SJSA1 (cell line): Measurements from ENCODE around the gene JDP2. TPM values are rescaled to one million over a fixed set of nuclear protein-coding genes. Genes with fewer than 3 reads are reported as not detected.

Experiments used
- DNase-seq, 2 experiments: peaks; one replicate each; pipeline ENCODE4 v3.0.0-alpha.2; 2015 to 2020; ENCODE audit warnings: low spot score in 2 of 2, low read depth in 1 of 2
- H3K27ac ChIP-seq: fragments of 250-450 bp; sonication (Bioruptor Pico); 2 replicates; pipeline ENCODE4 v1.5.1; 2020; ENCODE audit warnings: mild to moderate bottlenecking, moderate library complexity
- H3K27me3 ChIP-seq: fragments of 250-450 bp; sonication (Bioruptor Pico); replicated peaks from 2 replicates; pipeline ENCODE4 v1.5.1; 2020; ENCODE audit warnings: mild to moderate bottlenecking, moderate library complexity
- H3K36me3 ChIP-seq: fragments of 250-450 bp; sonication (Bioruptor Pico); 2 replicates; pipeline ENCODE4 v1.5.1; 2020; ENCODE audit warnings: mild to moderate bottlenecking
- H3K4me1 ChIP-seq: fragments of 250-450 bp; sonication (Bioruptor Pico); replicated peaks from 2 replicates; pipeline ENCODE4 v1.6.1; 2021; ENCODE audit warnings: mild to moderate bottlenecking
- H3K4me3 ChIP-seq: fragments of 250-450 bp; sonication (Bioruptor Pico); 2 replicates; pipeline ENCODE4 v1.5.1; 2020; ENCODE audit warnings: mild to moderate bottlenecking
- H3K9me3 ChIP-seq: fragments of 250-450 bp; sonication (Bioruptor Pico); replicated peaks from 2 replicates; pipeline ENCODE4 v1.5.1; 2020; ENCODE audit warnings: mild to moderate bottlenecking
- total RNA-seq: library from RNA; depleted of rRNA; stranded (reverse); fragments of >200 nt; shearing (Covaris generic); gene quantifications from 2 replicates; pipeline ENCODE4 v1.2.3, GENCODE V29; 2014; rRNA removed

Gene JDP2
- total RNA-seq, 1 experiment from 2014 or later: 73.9 TPM

DNA sequence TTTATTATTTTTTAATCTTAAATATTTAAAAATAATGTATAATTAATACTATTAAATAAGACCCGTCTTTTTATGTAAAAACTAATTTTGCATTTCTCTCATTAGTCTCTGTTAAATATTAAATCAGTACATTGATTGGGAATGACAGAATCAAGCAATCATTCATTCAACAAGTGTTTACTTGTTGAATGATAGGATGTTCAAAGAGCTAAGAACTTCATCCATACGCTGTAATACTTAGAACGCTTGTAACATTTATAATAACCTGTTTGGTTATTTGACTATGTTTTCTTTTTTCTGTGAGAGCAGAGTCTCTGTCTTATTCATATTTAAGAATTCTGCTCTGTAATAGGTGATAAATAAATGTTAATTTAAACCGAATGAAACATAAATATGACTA is 91.6 kb downstream of the JDP2 start:
- no peaks in the 10 kb centered on the region for H3K27me3 ChIP-seq
- no peak for DNase-seq
- H3K9me3 ChIP-seq: no peaks in the 10 kb centered on the region
- H3K4me3 ChIP-seq: no peak overlapping the region
- 0 out of 2 replicates have a peak, but pooled peaks cover 4% of the 10 kb centered on the region for H3K4me1 ChIP-seq
- H3K36me3 ChIP-seq: no peaks in the 10 kb centered on the region
- H3K27ac ChIP-seq: no peak overlapping the region

DNA sequence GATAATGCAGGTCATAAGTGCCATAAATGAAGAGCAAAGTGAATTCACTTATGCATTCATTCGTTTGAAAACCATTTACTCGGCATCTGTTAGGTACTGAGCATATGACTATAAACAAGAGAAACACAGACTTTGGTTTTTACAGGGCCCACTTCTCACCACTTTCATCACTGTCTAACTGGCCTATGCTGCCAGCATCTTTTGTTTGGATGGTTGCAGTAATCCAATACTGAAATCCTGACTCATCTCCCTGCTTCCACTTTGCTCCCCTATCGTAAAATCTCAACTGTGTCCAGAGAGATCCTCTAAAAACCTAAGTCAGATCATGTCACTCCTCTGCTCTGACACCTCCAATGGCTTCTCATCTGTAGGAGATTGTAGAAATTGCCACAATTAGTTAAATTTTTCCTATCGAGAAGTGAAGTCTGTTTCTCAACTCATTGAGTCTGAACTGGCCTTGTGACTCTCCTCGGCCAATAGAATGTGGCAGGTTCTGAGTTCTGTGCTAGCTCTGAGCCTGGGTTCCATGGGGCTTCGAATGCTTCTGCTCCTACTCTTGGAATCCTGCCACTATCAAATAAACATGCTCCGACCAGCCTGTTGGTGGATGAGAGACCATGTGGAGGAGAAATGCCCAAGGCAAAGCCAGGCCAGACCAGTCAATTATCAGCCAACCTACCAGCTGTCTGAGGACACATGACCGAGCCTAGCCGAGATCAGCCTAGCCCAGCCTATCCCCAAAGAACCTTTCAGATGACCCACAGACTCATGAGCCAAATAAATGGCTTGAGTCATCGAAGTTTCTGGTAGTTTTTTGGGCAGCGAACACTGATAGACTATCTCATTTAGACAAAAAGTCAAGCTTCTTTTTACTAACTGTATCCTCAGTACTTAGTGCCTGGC is 92.3 kb downstream of the JDP2 start:
- H3K9me3 ChIP-seq: no peaks in the 10 kb centered on the region
- H3K4me3 ChIP-seq: no peak overlapping the region
- DNase-seq: no peak
- no peak overlapping the region for H3K27ac ChIP-seq
- H3K36me3 ChIP-seq: no peaks in the 10 kb centered on the region
- 0 out of 2 replicates have a peak, but pooled peaks cover 4% of the 10 kb centered on the region for H3K4me1 ChIP-seq
- no peaks in the 10 kb centered on the region for H3K27me3 ChIP-seq

GRCh38 chr14:75520852-75521251 is 93.0 kb downstream of the JDP2 start:
- DNase-seq: no peak
- H3K27ac ChIP-seq: no peak overlapping the region
- no peaks in the 10 kb centered on the region for H3K27me3 ChIP-seq
- 0 out of 2 replicates have a peak, but pooled peaks cover 4% of the 10 kb centered on the region for H3K4me1 ChIP-seq
- no peak overlapping the region for H3K4me3 ChIP-seq
- no peaks in the 10 kb centered on the region for H3K36me3 ChIP-seq
- H3K9me3 ChIP-seq: no peaks in the 10 kb centered on the region

DNA sequence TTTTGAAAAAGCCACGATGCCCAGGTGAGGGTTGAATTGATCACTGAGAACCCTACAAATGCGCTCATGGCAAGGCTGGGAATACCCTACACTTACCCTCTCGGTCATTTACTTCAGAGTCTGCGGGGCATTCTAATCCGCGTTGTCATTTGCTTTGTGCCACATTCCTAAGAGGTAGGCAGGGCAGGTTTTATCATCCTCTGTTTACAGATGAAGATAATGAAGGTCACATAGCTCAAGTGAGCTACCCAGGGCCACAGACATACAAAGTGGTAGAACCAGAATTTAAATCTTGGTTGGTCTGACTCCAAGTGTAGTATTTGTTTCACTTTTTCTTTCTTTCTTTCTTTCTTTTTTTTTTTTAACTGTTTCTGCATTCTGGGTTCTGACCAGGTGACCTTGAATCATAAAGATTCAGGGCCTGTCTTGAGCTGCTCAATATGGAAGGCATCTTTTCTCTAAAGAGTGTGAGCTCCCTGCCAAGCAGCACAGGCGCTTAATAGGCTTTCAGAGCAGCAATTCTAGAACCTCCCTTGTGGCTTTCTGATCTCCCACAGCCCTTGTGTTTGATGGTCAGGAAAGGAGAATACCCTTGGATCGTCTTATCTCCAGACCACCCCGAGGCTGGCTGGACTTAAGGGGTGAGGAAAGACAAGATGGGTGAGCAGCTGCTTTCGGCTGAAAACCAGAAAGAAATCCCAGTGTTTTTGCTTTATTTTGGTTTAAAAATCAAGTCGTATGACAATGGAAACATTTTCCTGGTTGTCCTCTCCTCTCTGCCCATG is 93.8 kb downstream of the JDP2 start:
- Histone ChIP-seq H3K9me3 (no peaks in the 10 kb centered on the region), H3K27me3 (no peaks in the 10 kb centered on the region), H3K4me1 (0 out of 2 replicates have a peak, but pooled peaks cover 4% of the 10 kb centered on the region)

GRCh38 chr14:75522224-75522982 is 94.6 kb downstream of the JDP2 start, which contains the start of gene BATF:
Gene BATF, plus strand, starts transcription at chr14:75522469. Its CDS starts 214 bp downstream, at chr14:75522683.
- 0 out of 2 replicates have a peak, but pooled peaks cover 4% of the 10 kb centered on the region for H3K4me1 ChIP-seq
- no peak within 1 kb of the TSS for H3K27ac ChIP-seq
- no peaks in the 10 kb centered on the region for H3K27me3 ChIP-seq
- no peak within 1 kb of the TSS for H3K4me3 ChIP-seq
- no peaks in the 10 kb centered on the region for H3K36me3 ChIP-seq
- no peak for DNase-seq
- H3K9me3 ChIP-seq: no peaks in the 10 kb centered on the region

More for the DNA sequence above, 93.8 kb downstream of the JDP2 start:
- no peak for DNase-seq
- no peak overlapping the region for H3K27ac ChIP-seq
- no peaks in the 10 kb centered on the region for H3K36me3 ChIP-seq
- no peak overlapping the region for H3K4me3 ChIP-seq

DNA sequence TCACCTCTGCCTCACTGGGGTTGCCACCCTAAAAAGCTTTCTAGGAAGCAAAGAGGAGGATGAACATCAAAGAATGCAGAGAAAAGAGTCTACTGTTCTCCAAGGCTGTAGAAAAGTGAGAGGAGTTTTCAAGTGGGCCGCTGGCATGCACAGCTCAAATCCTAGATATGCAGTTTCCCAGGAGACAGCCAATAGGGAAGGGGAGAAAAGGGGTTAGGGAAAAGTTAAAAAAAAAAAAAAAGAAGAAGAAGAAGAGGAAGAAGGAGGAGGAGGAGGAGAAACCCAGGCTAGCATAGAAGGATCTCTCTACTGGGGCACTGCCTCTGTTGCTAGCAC is 95.1 kb downstream of the JDP2 start:
- no peak overlapping the region for H3K27ac ChIP-seq
- DNase-seq: no peak
- H3K9me3 ChIP-seq: no peaks in the 10 kb centered on the region
- H3K4me1 ChIP-seq: 0 out of 2 replicates have a peak, but pooled peaks cover 4% of the 10 kb centered on the region
- no peaks in the 10 kb centered on the region for H3K36me3 ChIP-seq
- H3K27me3 ChIP-seq: no peaks in the 10 kb centered on the region
- no peak overlapping the region for H3K4me3 ChIP-seq

Other genes starting within 250 kb of the JDP2 start
- gene FOS, start 149.2 kb upstream of the JDP2 start, total RNA-seq: 6.6 and 7.9 TPM in 2 replicates
- not detected in 2 replicates for gene BATF, start 94.4 kb downstream of the JDP2 start, total RNA-seq
- 0.09 and 0.39 TPM in 2 replicates for gene FLVCR2, start 150.6 kb downstream of the JDP2 start, total RNA-seq
- 4.5 and 5.9 TPM in 2 replicates for gene ERG28, start 232.9 kb downstream of the JDP2 start, total RNA-seq
- 15.3 and 16.3 TPM in 2 replicates for gene TTLL5, start 233.2 kb downstream of the JDP2 start, total RNA-seq